Stimulated activated CD4-positive, alpha-beta T cell treated with anti-CD3 and anti-CD28 coated beads, Interleukin-2, amount 100 ng/mL, for 4 hours (primary cell): Measurements from ENCODE around the gene PI4K2A.
"Not testable (repeated sequence)": the region's sequence is repeated elsewhere in the genome, so short reads cannot be mapped to it uniquely, and the experiment has no call there.

Source experiments
- DNase-seq: peaks from one replicate; pipeline ENCODE4 v3.0.0-alpha.2; 2020; ENCODE audit warnings: low read depth

The PI4K2A gene

GRCh38 chr10:97675222-97675621 is 34.8 kb downstream of the PI4K2A start:
- no peak for DNase-seq

GRCh38 chr10:97676770-97677581 is 36.5 kb downstream of the PI4K2A start:
- DNase-seq: peak; percentile 38

GRCh38 chr10:97679594-97679993 is 39.1 kb downstream of the PI4K2A start:
- DNase-seq: no peak

GRCh38 chr10:97682042-97682441 is 41.6 kb downstream of the PI4K2A start:
- no peak for DNase-seq

- DNase-seq: no peak
Observed at GRCh38 chr10:97683556-97684367, 43.3 kb downstream of the PI4K2A start.

GRCh38 chr10:97684368-97684713 is 43.9 kb downstream of the PI4K2A start:
- not testable (repeated sequence) for DNase-seq

- no peak for DNase-seq
Observed at GRCh38 chr10:97684866-97685394, 44.5 kb downstream of the PI4K2A start.

- no peak for DNase-seq
Observed at GRCh38 chr10:97685395-97685958, 45.0 kb downstream of the PI4K2A start.

- no peak for DNase-seq
Observed at GRCh38 chr10:97686301-97686961, 46.0 kb downstream of the PI4K2A start.

GRCh38 chr10:97686962-97687784 is 46.7 kb downstream of the PI4K2A start, which contains the start of gene AVPI1:
AVPI1 (minus strand) TSS chr10:97687241; CDS start chr10:97679905, 7,336 bp downstream.
- DNase-seq: peak; percentile 96

GRCh38 chr10:97687785-97688781 is 47.6 kb downstream of the PI4K2A start:
- DNase-seq: no peak

GRCh38 chr10:97689559-97690020 is 49.1 kb downstream of the PI4K2A start:
- no peak for DNase-seq

- DNase-seq: no peak
Observed at GRCh38 chr10:97690133-97690532, 49.7 kb downstream of the PI4K2A start.

GRCh38 chr10:97698072-97698655 is 57.7 kb downstream of the PI4K2A start:
- not testable (repeated sequence) for DNase-seq

- peak; percentile 29 for DNase-seq
Observed at GRCh38 chr10:97701438-97702069, 61.1 kb downstream of the PI4K2A start.

GRCh38 chr10:97703398-97704067 is 63.1 kb downstream of the PI4K2A start:
- DNase-seq: no peak

- no peak for DNase-seq
Observed at GRCh38 chr10:97704341-97704740, 63.9 kb downstream of the PI4K2A start.

GRCh38 chr10:97705006-97705670 is 64.7 kb downstream of the PI4K2A start:
- no peak for DNase-seq
